ENCODE data around the gene ATG4A. TPM values are rescaled to one million over a fixed set of nuclear protein-coding genes. Genes with fewer than 3 reads are reported as not detected.
A peak's percentile ranks its signal among the peaks of the same experiment; 100 is the strongest.

The ATG4A gene
- total and polyA plus RNA-seq, 9 of the 15 experiments (the other 6 are each of a cell fraction or from before 2014, with no cell fraction given), result 7.3 to 24.5 (median 16.6) TPM

- TF ChIP-seq ATF3 (IDR thresholded peaks at IDR 0.05) (peak; percentile 86), ATF3 (CRISPR knock-in tag; conservative IDR thresholded peaks at IDR 0.05) (no peak), NBN (IDR thresholded peaks at IDR 0.05; ENCODE audit: low read depth) (no peak), HMG20A (CRISPR knock-in tag; conservative IDR thresholded peaks at IDR 0.05) (no peak), HINFP (tag; conservative IDR thresholded peaks at IDR 0.05; ENCODE audit: low read depth) (no peak), NONO (IDR thresholded peaks at IDR 0.05; ENCODE audit: low read depth in 2 of 2, low read length in 1 of 2) (no peak), ZNF764 (CRISPR knock-in tag; IDR thresholded peaks at IDR 0.05; ENCODE audit: low read depth) (no peak), FOXJ3 (CRISPR knock-in tag; IDR thresholded peaks at IDR 0.05) (no peak), FOXP1 (CRISPR knock-in tag; IDR thresholded peaks at IDR 0.05) (no peak), TAL1 (IDR thresholded peaks at IDR 0.05) (peak; percentile 95), BHLHE40 (IDR thresholded peaks at IDR 0.05; ENCODE audit: low read length) (no peak), ELF4 (CRISPR knock-in tag; IDR thresholded peaks at IDR 0.05) (no peak), RHOXF2B (CRISPR knock-in tag; conservative IDR thresholded peaks at IDR 0.05) (no peak), PHF21A (IDR thresholded peaks at IDR 0.05; ENCODE audit: borderline replicate concordance, low read depth) (no peak), HLTF (IDR thresholded peaks at IDR 0.05) (no peak), SIN3A (IDR thresholded peaks at IDR 0.05; ENCODE audit: borderline replicate concordance in 2 of 2, control insufficient read depth in 1 of 2, low read depth in 2 of 2, low read length in 2 of 2) (no peak), BRD4 (IDR thresholded peaks at IDR 0.05) (no peak), ATF4 (CRISPR knock-in tag; IDR thresholded peaks at IDR 0.05) (peak; percentile 81), NCOA4 (IDR thresholded peaks at IDR 0.05; ENCODE audit: partially characterized antibody) (no peak), SMARCE1 (IDR thresholded peaks at IDR 0.05) (peak; percentile 76), YBX1 (IDR thresholded peaks at IDR 0.05) (no peak), BCOR (IDR thresholded peaks at IDR 0.05) (no peak), ZNF408 (CRISPR knock-in tag; IDR thresholded peaks at IDR 0.05; ENCODE audit: low read depth) (no peak), ZNF785 (CRISPR knock-in tag; IDR thresholded peaks at IDR 0.05) (no peak), RCOR1 (IDR thresholded peaks at IDR 0.05; ENCODE audit: borderline replicate concordance in 1 of 2, low read depth in 2 of 2, low read length in 2 of 2) (peak in 1 of 2 experiments; percentile 66; a peak in 1 of 4 replicates), TFAP4 (CRISPR knock-in tag; IDR thresholded peaks at IDR 0.05; ENCODE audit: borderline replicate concordance) (no peak), ZNF766 (CRISPR knock-in tag; conservative IDR thresholded peaks at IDR 0.05) (0 out of 2 replicates have a peak, but pooled peaks have one; percentile 25), ZBTB17 (CRISPR knock-in tag; IDR thresholded peaks at IDR 0.05) (no peak), SMAD1 (IDR thresholded peaks at IDR 0.05; ENCODE audit: low read depth, low read length, partially characterized antibody) (peak; percentile 50), CREM (IDR thresholded peaks at IDR 0.05; ENCODE audit: low read depth) (no peak)
Observed at GRCh38 chrX:108088511-108088910, 3.1 kb upstream of the ATG4A start (continued).

All from K562 (cell line).